Middle frontal gyrus (tissue), 1 donor: Measurements from ENCODE around the gene GCN1.
"Not testable (repeated sequence)": the region's sequence is repeated elsewhere in the genome, so short reads cannot be mapped to it uniquely, and the experiment has no call there.

Experiments used
- DNase-seq: peaks from one replicate; pipeline ENCODE4 v3.0.0-alpha.2; 2015; ENCODE audit warnings: low spot score; ENCODE audit errors: extremely low spot score

The GCN1 gene

GRCh38 chr12:120214626-120215356 lies 20.3 kb upstream of the GCN1 start:
- no peak for DNase-seq

DNA sequence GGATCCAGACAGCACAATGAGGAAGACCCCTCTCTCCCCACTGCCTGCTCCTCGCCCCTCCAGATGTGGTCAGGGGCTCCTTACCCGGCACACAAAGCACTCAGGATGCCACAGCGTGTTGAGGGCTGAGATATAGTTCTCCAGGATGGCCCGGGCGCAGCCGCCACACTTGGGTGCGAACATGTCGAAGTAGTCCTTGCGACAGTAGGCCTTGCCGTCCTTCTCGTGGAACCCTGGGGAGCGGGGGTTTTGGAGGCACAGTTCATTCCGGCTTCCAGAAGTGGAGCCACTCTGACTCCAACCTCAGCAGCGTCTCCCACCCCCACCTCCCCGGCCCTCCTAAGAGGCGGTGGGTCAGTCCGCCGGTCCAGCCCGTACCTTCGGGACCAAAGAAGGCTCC lies 19.2 kb upstream of the GCN1 start:
- DNase-seq, result no peak

- not testable (repeated sequence) for DNase-seq
Observed at GRCh38 chr12:120213182-120213581, 18.7 kb upstream of the GCN1 start.

DNA sequence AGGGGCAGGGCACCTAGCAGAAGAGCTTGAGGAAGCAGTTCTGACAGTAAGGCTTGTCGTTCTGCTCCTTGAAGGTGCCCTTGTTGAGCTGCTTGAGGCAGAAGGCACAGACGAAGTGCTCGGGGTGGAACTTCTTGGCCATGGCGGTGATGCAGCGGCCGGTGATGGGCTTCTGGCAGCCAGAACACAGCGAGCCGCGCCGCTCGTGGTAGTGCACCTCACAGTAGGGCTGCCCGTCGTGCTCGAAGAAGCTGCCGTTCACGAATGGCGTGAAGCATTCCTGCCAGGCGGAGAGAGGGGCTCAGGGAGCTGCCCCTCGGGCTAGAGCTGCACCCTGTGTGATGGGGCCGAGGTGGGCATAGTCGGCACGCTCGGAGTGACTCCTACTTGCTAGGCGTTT lies 17.8 kb upstream of the GCN1 start:
- DNase-seq, result no peak

GRCh38 chr12:120211904-120212283 lies 17.4 kb upstream of the GCN1 start:
- DNase-seq, result no peak

- DNase-seq, result no peak
Observed at GRCh38 chr12:120211243-120211903, 16.9 kb upstream of the GCN1 start.

DNA sequence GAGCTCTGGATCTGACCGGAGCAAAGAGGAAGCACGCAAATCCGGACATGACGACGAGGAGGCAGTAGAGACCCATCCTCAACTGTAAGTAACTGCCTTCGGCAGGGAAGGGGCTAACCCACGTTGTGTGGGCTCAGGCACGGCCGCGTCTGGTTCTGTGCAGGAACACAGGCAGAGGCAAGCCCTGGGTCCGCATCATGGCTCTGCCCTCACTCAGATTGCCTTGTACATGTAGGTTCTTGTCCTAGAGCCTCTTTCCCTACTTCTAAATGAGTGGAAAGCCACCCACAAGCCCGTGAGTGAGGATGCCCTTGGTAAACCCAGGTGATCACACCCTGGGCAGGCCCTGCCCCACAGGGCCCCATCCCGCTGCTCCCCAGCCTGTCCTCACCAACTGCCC lies 15.3 kb upstream of the GCN1 start:
- DNase-seq, result no peak

GRCh38 chr12:120207227-120207626 lies 12.7 kb upstream of the GCN1 start:
- DNase-seq, result no peak

GRCh38 chr12:120206781-120207180 lies 12.3 kb upstream of the GCN1 start:
- not testable (repeated sequence) for DNase-seq

DNA sequence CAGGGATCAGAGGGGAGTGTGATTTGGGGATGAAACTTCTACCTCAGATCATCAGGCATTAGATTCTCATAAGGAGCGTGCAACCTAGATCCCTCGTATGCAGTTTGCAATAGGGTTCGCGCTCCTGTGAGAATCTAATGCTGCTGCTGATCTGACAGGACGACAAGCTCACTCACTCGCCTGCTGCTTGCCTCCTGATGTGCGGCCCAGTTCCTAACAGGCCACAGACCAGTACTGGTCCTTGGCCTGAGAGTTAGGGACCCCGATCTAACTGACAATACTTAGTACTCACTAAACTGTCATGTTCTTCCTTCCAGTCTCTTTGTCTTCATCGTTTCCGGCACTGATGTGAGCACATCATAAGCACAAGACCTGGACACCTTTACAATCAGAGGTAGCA lies 11.7 kb upstream of the GCN1 start:
- no peak for DNase-seq

DNA sequence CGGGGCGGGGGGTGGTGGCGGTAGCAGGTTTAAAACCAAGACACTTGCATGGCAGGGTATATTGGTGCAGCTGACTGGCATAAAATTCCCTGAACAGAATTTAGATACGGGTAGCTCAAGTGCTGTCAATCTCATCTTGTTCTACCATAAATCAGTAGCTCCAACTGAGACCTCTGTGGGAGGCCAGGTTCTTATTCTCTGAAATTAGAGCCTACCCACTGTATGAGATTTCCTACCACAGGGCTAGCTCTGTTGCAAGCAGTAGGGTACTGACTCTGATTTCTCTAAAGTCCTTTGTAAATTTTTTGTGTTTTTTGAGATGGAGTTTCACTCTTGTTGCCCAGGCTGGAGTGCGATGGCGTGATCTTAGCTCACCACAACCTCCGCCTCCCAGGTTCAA lies 9.7 kb upstream of the GCN1 start:
- DNase-seq, result no peak

DNA sequence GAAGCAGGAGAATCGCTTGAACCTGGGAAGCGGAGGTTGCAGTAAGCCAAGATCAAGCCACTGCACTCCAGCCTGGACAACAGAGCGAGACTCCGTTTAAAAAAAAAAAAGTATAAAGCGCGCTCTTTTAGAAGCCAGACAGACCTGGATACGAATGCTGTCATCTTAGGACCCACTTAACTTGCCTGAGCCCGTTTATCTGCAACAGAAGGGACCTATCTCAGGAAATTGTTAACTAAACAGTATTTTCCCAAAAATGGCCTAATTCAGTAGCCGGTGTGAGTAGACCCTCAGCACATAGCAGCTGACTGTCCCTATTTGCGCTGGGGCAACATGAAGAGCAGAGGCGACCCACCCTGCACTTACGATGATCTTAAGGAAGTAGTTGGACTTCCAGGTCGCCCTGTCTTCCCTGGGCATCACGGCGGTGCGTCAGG lies 5.9 kb upstream of the GCN1 start:
- no peak for DNase-seq

DNA sequence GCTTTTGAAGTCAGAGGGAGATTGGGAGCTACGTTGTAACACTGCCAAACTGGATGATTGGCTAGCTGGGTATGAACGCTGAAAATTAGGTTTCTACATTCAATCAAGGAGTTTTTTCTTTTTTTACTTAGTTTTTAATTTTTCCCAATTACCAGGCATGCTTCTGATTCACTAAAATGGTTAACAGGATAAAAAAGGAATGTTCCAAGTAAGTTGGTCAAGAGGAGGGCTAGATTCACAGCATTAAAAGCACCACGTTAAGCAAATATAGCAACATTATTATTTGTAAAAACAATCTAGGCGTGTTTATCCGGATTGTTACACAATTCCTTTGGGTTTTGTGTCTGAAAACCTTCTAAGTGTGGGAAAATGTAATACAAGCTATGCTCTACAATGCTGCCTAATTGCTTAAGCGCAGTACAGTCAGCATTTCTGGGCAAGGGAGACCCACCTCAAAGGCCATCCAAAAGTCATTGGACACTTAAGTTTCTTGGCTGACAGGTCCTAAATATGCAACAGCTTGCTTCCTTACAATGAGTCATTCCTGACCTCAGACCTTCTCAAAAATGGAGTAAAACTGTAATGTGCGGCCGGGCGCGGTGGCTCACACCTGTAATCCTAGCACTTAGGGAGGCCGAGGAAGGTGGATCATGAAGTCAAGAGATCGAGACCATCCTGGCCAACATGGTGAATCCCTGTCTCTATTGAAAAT lies 5.2 kb upstream of the GCN1 start:
- DNase-seq, result no peak

DNA sequence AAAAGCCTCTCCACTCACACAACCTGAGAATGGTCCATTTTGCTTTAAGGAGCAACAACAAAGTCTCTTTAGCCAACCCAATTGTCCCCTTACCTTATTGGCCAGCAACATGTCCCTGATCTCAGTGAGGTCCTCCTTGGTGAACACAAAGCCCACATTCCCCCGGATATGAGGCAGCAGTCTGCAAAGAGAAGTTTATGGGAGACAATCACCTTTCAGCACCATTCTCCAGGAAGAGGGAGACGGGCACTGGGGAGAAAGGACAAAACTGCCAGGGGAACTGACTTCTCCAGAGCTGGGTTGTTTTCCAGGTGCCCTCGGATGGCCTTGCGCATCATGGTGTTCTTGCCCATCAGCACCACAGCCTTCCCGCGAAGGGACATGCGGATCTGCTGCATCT lies 4.5 kb upstream of the GCN1 start:
- no peak for DNase-seq

GRCh38 chr12:120197542-120197887 lies 3.0 kb upstream of the GCN1 start:
- DNase-seq, result no peak

GRCh38 chr12:120196817-120197541 lies 2.5 kb upstream of the GCN1 start:
- DNase-seq, result not testable (repeated sequence)

DNA sequence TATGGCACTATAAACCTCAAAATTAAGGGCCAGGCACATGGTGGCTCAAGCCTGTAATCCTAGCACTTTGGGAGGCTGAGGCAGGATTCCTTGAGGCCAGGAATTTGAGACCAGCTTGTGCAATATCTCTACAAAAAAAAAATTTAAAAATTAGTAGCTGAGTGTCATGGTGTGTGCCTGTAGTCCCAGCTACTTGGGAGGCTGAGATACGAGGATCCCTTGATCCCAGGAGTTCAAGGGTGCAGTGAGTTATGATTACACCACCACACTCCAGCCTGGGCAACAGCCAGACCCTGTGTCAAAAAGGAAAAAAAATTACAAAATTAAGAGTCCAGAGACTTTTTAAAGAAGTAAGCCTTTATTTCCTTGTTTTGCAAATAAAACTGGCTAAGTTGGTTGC lies 1.8 kb upstream of the GCN1 start:
- no peak for DNase-seq

DNA sequence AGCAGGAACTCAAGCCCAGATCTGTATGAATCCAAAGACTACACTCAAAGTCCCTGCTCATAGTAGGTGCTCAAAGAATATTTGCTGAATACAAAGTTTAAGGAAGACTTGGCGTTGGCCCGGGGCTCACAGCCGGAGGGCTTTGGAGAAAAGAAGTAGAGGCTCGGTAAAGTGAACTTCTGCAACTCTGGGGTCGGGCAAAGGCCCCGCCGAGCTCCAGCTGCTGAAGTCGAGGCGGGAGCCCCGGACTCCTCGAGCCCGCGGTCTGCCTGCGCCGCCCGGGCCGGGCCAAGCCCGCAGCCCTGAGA lies 335 bp downstream of the GCN1 start:
- no peak for DNase-seq

- not testable (repeated sequence) for DNase-seq
Observed at GRCh38 chr12:120193286-120193685, 1.2 kb downstream of the GCN1 start.

GRCh38 chr12:120190985-120191480 lies 3.5 kb downstream of the GCN1 start:
- no peak for DNase-seq

DNA sequence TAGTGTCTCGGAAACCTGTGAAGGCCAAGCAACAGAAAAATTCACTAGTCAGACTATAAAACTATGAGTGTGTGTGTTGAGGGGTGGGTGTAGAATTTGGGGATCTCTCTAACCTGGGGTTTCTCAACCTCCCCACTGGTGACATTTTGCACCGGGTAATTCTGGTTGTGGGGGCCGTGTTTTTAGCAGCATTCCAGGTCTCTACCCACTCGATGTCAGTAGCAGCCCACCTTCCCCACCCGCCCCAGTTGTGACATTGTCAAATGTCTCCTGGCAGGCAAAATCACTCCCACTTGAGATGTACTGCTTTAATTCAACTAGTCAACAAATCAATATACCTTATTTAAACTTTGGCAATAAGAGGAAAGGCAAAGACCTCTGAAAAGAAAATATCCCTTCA lies 4.1 kb downstream of the GCN1 start:
- DNase-seq, result no peak

GRCh38 chr12:120186654-120187053 lies 7.9 kb downstream of the GCN1 start:
- DNase-seq, result no peak
